Activated T-cell treated with anti-CD3 and anti-CD28 coated beads, Interleukin-2, amount 50 U/mL, for 72 hours (primary cell): ENCODE results near the gene DHRSX. TPM values are rescaled to one million over a fixed set of nuclear protein-coding genes. Genes with fewer than 3 reads are reported as not detected.
"Not testable (repeated sequence)": the region's sequence is repeated elsewhere in the genome, so short reads cannot be mapped to it uniquely, and the experiment has no call there.

Source experiments
- ATAC-seq, 2 donors: fragments of 150-1000 bp; cut with Tn5 transposase; replicated peaks in 1 of 2; 2 replicates each; pipeline ENCODE4 v1.10.0; 2021; ENCODE audit warnings: moderate library complexity in 2 of 2, mild to moderate bottlenecking in 1 of 2
- DNase-seq, 2 donors: peaks; one replicate each; pipeline ENCODE4 v3.0.0; 2021 to 2022; ENCODE audit warnings: mixed read lengths in 1 of 2
- H3K27ac Mint-ChIP-seq: one replicate; pipeline ENCODE4 v1.8.0; 2022; ENCODE audit warnings: mild to moderate bottlenecking, moderate library complexity, mixed read lengths
- H3K27me3 Mint-ChIP-seq: one replicate; pipeline ENCODE4 v1.8.0; 2022; ENCODE audit warnings: low read depth, mixed read lengths
- H3K36me3 Mint-ChIP-seq, 2 donors: one replicate each; pipeline ENCODE4 v1.8.0; 2022; ENCODE audit warnings: mixed read lengths in 2 of 2, mild to moderate bottlenecking in 1 of 2; ENCODE audit not compliant: insufficient read depth in 2 of 2
- H3K4me1 Mint-ChIP-seq: one replicate; pipeline ENCODE4 v1.8.0; 2022; ENCODE audit warnings: low read depth, mixed read lengths
- H3K4me3 Mint-ChIP-seq, 2 donors: one replicate each; pipeline ENCODE4 v1.8.0; 2022; ENCODE audit warnings: mild to moderate bottlenecking in 2 of 2, mixed read lengths in 2 of 2, moderate library complexity in 2 of 2
- H3K9me3 Mint-ChIP-seq, 2 donors: one replicate each; pipeline ENCODE4 v1.8.0; 2022; ENCODE audit warnings: mixed read lengths in 2 of 2
- total RNA-seq, 2 donors: library from RNA; stranded (reverse); gene quantifications; one replicate each; pipeline ENCODE4 v1.2.3, GENCODE V29; 2022

Gene DHRSX
- total RNA-seq, 2 donors from 2014 or later = 24.0 to 26.0 TPM

DNA sequence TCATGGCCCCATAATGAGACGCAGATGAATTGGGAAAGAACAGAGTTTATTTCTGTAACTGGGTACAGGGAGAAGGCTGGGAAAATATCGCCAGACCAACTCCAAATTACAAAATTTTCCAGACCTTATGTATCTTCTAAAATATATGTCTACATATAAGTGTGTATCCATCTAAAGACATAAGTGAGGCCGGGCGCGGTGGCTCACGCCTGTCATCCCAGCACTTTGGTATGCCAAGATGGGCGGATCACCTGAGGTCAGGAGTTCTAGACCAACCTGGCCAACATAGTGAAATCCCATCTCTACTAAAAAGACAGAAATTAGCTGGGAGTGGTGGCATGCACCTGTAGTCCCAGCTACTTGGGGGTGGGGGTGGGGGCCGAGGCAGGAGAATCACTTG is 11.7 kb upstream of the DHRSX start:
- Mint-ChIP-seq H3K9me3 (no peaks in the 10 kb centered on the region), H3K27ac (no peak overlapping the region), H3K27me3 (peaks cover 6% of the 10 kb centered on the region), H3K4me3 (no peak overlapping the region), H3K36me3 (no peaks in the 10 kb centered on the region), H3K4me1 (no peaks in the 10 kb centered on the region)
- ATAC-seq (no peak), DNase-seq (no peak)

- no peak for ATAC-seq
- no peak for DNase-seq
- H3K9me3 Mint-ChIP-seq = no peaks in the 10 kb centered on the region
- H3K27ac Mint-ChIP-seq = no peak overlapping the region
- no peaks in the 10 kb centered on the region for H3K4me1 Mint-ChIP-seq
- peaks cover 6% of the 10 kb centered on the region for H3K27me3 Mint-ChIP-seq
- no peaks in the 10 kb centered on the region for H3K36me3 Mint-ChIP-seq
- H3K4me3 Mint-ChIP-seq = no peak overlapping the region
These were observed 10.6 kb upstream of the DHRSX start for GRCh38 chrX:2511326-2511725.

GRCh38 chrX:2508648-2509335 is 8.0 kb upstream of the DHRSX start:
- H3K4me1 Mint-ChIP-seq = no peaks in the 10 kb centered on the region
- ATAC-seq (no peak), DNase-seq (no peak)
- H3K4me3 Mint-ChIP-seq = no peak overlapping the region
- no peaks in the 10 kb centered on the region for H3K9me3 Mint-ChIP-seq
- no peaks in the 10 kb centered on the region for H3K36me3 Mint-ChIP-seq
- no peak overlapping the region for H3K27ac Mint-ChIP-seq
- no peaks in the 10 kb centered on the region for H3K27me3 Mint-ChIP-seq

DNA sequence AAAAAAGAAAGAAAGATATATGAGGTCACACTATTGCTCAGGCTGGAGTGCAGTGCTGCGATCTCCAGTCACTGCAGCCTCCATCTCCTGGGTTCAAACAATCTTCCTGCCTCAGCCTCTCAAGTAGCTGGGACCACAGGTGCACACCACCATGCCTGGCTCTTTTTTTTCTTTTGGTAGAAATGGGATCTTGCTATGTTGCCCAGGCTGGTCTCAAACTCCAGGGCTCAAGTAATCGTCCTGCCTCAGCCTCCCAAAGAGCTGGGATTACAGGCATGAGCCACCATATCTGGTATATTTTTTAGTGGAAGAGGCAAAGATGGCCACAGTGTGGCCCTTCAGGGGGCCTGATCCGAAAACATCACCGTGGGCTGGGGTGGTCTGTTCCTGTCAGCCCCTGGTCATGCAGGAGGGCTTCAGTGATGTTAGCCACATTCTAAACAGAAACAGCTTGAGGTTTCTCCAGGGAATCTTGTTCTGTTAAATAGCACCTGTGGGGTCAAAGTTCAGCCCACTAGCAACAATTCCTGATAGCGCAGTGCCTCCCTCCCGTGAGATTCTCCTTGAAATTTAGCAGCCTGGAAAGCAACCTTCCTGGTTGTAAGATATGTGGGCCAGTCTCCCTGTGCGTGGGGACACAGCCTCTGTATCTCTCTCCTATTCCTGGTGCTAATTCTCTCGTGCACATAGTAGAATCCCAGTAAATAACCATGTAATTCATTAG is 7.3 kb upstream of the DHRSX start:
- H3K9me3 Mint-ChIP-seq = no peaks in the 10 kb centered on the region
- H3K4me1 Mint-ChIP-seq = no peaks in the 10 kb centered on the region
- no peak for ATAC-seq

DNA sequence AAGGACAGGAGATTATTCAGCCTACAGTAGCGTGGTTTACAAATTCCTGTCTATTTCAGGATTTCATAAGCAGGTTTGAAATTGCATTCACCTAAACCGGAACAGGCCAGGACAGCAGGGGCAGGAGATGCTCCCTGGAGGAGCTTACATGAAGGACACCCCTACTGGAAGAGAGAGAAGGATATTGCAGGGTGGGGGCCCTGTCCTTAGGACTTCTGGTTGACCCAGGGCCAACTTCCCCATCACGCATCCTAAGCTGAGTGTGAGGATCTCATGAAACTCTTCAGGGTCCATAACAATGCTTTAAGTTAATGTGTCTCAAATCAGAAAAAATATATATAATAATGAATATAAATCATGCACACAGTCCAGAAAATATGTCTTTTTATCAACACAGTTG is 6.4 kb upstream of the DHRSX start:
- ATAC-seq (no peak), DNase-seq (no peak)
- Mint-ChIP-seq H3K27me3 (no peaks in the 10 kb centered on the region), H3K4me3 (no peak overlapping the region), H3K9me3 (no peaks in the 10 kb centered on the region), H3K36me3 (no peaks in the 10 kb centered on the region), H3K27ac (no peak overlapping the region), H3K4me1 (no peaks in the 10 kb centered on the region)

More for the DNA sequence above, 7.3 kb upstream of the DHRSX start:
- H3K27ac Mint-ChIP-seq = no peak overlapping the region
- H3K27me3 Mint-ChIP-seq = no peaks in the 10 kb centered on the region
- no peak overlapping the region for H3K4me3 Mint-ChIP-seq
- no peaks in the 10 kb centered on the region for H3K36me3 Mint-ChIP-seq
- no peak for DNase-seq

- not testable (repeated sequence) for H3K4me1 Mint-ChIP-seq, H3K27ac Mint-ChIP-seq, H3K9me3 Mint-ChIP-seq, H3K36me3 Mint-ChIP-seq, DNase-seq, H3K27me3 Mint-ChIP-seq, ATAC-seq, H3K4me3 Mint-ChIP-seq
These were observed 4.6 kb upstream of the DHRSX start for GRCh38 chrX:2505341-2505740.

GRCh38 chrX:2504706-2505332 is 4.0 kb upstream of the DHRSX start:
- H3K4me3 Mint-ChIP-seq = no peak overlapping the region
- DNase-seq (no peak), ATAC-seq (no peak)
- H3K36me3 Mint-ChIP-seq = no peaks in the 10 kb centered on the region
- H3K9me3 Mint-ChIP-seq = no peaks in the 10 kb centered on the region
- H3K27me3 Mint-ChIP-seq = no peaks in the 10 kb centered on the region
- no peak overlapping the region for H3K27ac Mint-ChIP-seq
- H3K4me1 Mint-ChIP-seq = no peaks in the 10 kb centered on the region

DNA sequence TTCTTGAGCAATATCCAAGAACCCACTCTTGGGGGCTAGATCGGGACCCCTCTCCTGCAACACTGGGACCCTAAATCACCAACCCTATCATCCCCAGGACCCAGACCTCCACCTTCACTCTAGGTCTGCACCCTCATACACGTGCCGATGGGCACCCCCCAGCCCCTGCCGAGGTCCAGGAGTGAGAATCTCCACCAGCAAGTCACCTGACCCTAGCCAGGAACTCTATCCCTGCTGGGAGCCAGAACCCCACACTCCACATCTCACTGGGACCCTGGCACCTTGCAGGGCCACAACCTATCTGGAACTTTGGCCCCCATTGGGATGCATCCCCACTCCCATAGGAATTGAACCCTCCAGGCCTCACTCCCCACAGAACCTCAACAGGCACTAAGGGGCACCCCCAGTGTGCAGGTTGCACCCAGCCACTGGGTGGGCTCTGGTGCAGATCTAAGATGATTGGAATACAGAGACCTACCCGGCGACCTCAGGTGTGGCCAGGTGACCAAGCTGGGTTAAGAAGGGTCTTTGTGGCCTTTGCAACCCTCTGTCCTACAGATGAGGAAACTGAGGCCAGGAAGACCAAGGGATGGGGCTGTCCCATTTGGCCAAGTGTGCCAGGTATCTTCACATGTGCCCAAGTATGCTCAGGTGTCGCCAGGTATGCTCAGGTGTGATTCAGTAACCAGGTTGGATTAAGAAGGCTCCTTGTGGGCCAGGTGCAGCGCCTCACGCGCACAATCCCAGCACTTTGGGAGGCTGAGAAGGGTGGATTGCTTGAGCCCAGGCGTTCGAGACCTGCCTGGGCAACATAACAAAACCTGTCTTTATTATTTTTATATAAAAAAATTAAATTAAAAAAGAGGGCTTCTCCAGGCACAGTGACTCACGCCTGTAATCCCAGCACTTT is 3.1 kb upstream of the DHRSX start:
- ATAC-seq (no peak), DNase-seq (no peak)
- Mint-ChIP-seq H3K4me3 (no peak overlapping the region), H3K36me3 (no peaks in the 10 kb centered on the region), H3K27ac (no peak overlapping the region), H3K9me3 (no peaks in the 10 kb centered on the region), H3K27me3 (no peaks in the 10 kb centered on the region), H3K4me1 (peaks cover 10% of the 10 kb centered on the region)

DNA sequence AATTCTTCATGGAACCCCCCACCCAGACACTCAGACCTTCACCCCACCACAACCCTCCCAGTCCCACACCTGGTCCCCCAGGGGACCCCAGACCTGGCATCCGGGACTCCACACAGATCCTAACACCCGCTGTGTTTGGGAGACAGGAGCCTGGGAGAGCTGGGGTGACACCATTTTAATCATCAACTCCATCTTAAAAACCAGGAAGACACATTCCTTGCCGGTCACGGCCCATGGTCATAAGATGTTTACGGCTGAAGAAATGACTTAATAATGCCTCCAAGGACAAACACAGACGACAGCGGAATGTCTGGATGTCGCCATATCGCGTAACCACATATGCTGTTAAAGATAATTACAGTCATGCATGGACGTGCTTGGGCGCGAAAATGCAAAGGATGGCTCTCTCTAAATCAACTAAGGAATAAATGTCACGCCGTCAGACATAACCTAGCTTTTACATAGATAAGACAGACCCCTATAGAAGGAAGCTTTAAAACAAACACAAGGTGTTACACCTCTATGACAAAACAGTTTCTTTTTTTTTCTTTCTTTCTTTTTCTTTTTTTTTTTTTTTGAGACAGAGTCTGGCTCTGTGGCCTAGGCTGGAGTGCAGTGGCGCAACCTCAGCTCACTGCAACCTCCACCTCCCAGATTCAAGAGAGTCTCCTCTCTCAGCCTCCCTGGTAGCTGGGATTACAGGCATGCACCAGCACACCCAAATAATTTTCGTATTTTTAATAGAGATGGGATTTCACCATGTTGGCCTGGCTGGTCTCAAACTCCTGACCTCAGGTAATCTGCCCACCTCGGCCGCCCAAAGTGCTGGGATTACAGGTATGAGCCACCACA is 2.1 kb upstream of the DHRSX start:
- no peaks in the 10 kb centered on the region for H3K36me3 Mint-ChIP-seq
- peak overlapping the region in 1 of 2 donors; percentile 52 for H3K4me3 Mint-ChIP-seq
- H3K4me1 Mint-ChIP-seq = peaks cover 17% of the 10 kb centered on the region
- no peaks in the 10 kb centered on the region for H3K27me3 Mint-ChIP-seq
- H3K27ac Mint-ChIP-seq = no peak overlapping the region
- no peak for DNase-seq
- no peak for ATAC-seq
- H3K9me3 Mint-ChIP-seq = no peaks in the 10 kb centered on the region

- DNase-seq (no peak), ATAC-seq (no peak)
- no peaks in the 10 kb centered on the region for H3K27me3 Mint-ChIP-seq
- H3K4me1 Mint-ChIP-seq = peaks cover 23% of the 10 kb centered on the region
- H3K4me3 Mint-ChIP-seq = peak overlapping the region; percentile 67 to 71
- peak overlapping the region; percentile 42 for H3K27ac Mint-ChIP-seq
- no peaks in the 10 kb centered on the region for H3K9me3 Mint-ChIP-seq
- no peaks in the 10 kb centered on the region for H3K36me3 Mint-ChIP-seq
These were observed 1.4 kb upstream of the DHRSX start for GRCh38 chrX:2502120-2502667.

DNA sequence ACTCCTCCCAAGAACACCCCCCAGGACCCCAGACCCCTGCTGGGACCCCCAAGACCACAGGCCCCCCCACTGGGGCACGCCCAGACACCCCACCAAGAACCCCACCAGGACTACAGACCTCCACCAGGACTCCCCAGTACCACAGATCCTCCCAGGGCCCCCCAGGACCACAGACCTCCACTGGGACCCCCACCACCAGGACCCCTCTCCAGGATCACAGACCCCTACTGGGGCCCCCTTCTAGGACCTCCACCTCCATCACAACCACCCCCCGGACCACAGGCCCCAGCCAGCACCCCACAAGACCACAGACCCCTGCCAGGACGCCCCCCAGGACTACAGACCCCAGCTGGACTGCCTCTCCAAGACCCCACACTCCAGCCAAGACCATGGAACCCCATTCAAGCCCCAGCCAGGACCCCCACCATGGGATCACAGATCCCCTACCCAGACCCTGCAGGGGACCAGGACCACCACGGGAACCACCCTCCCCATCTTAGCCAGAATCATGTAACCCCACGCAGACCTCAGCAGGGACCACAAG is 855 bp upstream of the DHRSX start:
- ATAC-seq (no peak), DNase-seq (no peak)
- H3K36me3 Mint-ChIP-seq = no peaks in the 10 kb centered on the region
- peaks cover 23% of the 10 kb centered on the region for H3K4me1 Mint-ChIP-seq
- H3K27me3 Mint-ChIP-seq = no peaks in the 10 kb centered on the region
- peak overlapping the region; percentile 67 to 71 for H3K4me3 Mint-ChIP-seq
- H3K9me3 Mint-ChIP-seq = no peaks in the 10 kb centered on the region
- H3K27ac Mint-ChIP-seq = peak overlapping the region; percentile 42
